ENCODE measurements around the gene BPIFB4.

The BPIFB4 gene

GRCh38 chr20:33062105-33062824, 17.2 kb upstream of the BPIFB4 start:
- no peak for DNase-seq

GRCh38 chr20:33062825-33063149, 16.7 kb upstream of the BPIFB4 start:
- no peak for DNase-seq

- DNase-seq, result no peak
Measured at GRCh38 chr20:33063271-33063670, 16.2 kb upstream of the BPIFB4 start.

GRCh38 chr20:33064572-33065287, 14.7 kb upstream of the BPIFB4 start:
- no peak for DNase-seq

GRCh38 chr20:33065785-33066184, 13.7 kb upstream of the BPIFB4 start:
- DNase-seq, result no peak

- DNase-seq, result no peak
Measured at GRCh38 chr20:33067806-33068205, 11.6 kb upstream of the BPIFB4 start.

GRCh38 chr20:33068251-33068939, 11.0 kb upstream of the BPIFB4 start:
- DNase-seq, result no peak

- DNase-seq, result no peak
Measured at GRCh38 chr20:33069673-33070072, 9.8 kb upstream of the BPIFB4 start.

- DNase-seq, result no peak
Measured at GRCh38 chr20:33070111-33071053, 9.1 kb upstream of the BPIFB4 start.

- DNase-seq, result no peak
Measured at GRCh38 chr20:33071198-33071597, 8.2 kb upstream of the BPIFB4 start.

- DNase-seq, result no peak
Measured at GRCh38 chr20:33072362-33072761, 7.1 kb upstream of the BPIFB4 start.

- no peak for DNase-seq
Measured at GRCh38 chr20:33072813-33073212, 6.6 kb upstream of the BPIFB4 start.

- no peak for DNase-seq
Measured at GRCh38 chr20:33074675-33075074, 4.8 kb upstream of the BPIFB4 start.

GRCh38 chr20:33075281-33075680, 4.2 kb upstream of the BPIFB4 start:
- no peak for DNase-seq

- DNase-seq, result no peak
Measured at GRCh38 chr20:33076662-33077372, 2.6 kb upstream of the BPIFB4 start.

- no peak for DNase-seq
Measured at GRCh38 chr20:33081411-33082154, 2.1 kb downstream of the BPIFB4 start.

GRCh38 chr20:33082546-33082945, 3.1 kb downstream of the BPIFB4 start:
- no peak for DNase-seq

- DNase-seq, result no peak
Measured at GRCh38 chr20:33083544-33084340, 4.3 kb downstream of the BPIFB4 start.

- DNase-seq, result no peak
Measured at GRCh38 chr20:33084722-33085121, 5.3 kb downstream of the BPIFB4 start.

GRCh38 chr20:33086052-33086722, 6.7 kb downstream of the BPIFB4 start:
- DNase-seq, result no peak

All from cortex of kidney (tissue), 1 donor.